Psoas muscle (tissue), 8 donors: ENCODE measurements around the gene SRRM2. TPM values are rescaled to one million over a fixed set of nuclear protein-coding genes. Genes with fewer than 3 reads are reported as not detected.

ENCODE experiments used
- ATAC-seq, 4 donors: fragments of 200-7000 bp; cut with Tn5 transposase; one replicate each; pipeline ENCODE4 v1.9.1; 2020; ENCODE audit warnings: moderate library complexity in 3 of 4, mild to moderate bottlenecking in 2 of 4
- DNase-seq, 2 donors: peaks; one replicate each; pipeline ENCODE4 v3.0.0-alpha.2; 2020
- H3K27ac ChIP-seq: fragments of 200-600 bp; one replicate; pipeline ENCODE4 v1.8.0; 2022
- H3K27me3 ChIP-seq, 3 donors: fragments of 200-600 bp in 1 of 3; one replicate each; pipeline versions ENCODE4 v1.6.1 to v1.8.0; 2013 to 2022; ENCODE audit warnings: low read length in 2 of 3, mild to moderate bottlenecking in 2 of 3, moderate library complexity in 1 of 3; ENCODE audit not compliant: insufficient read depth in 3 of 3
- H3K36me3 ChIP-seq, 2 donors: fragments of 200-600 bp in 1 of 2; one replicate each; pipeline versions ENCODE4 v1.6.1 to v1.8.0; 2013 to 2022; ENCODE audit warnings: low read depth in 1 of 2, mild to moderate bottlenecking in 1 of 2, moderate library complexity in 1 of 2; ENCODE audit not compliant: insufficient read depth in 1 of 2
- H3K4me1 ChIP-seq: fragments of 200-600 bp; one replicate; pipeline ENCODE4 v1.8.0; 2022
- H3K4me3 ChIP-seq: fragments of 200-600 bp; one replicate; pipeline ENCODE4 v1.8.0; 2022; ENCODE audit warnings: mild to moderate bottlenecking
- H3K9me3 ChIP-seq: fragments of 200-600 bp; one replicate; pipeline ENCODE4 v1.8.0; 2022
- WGBS, 3 donors: extraction: QIAGEN DNeasy Blood & Tissue Kit; methylation state at CpG; one replicate each; pipeline versions ENCODE4 v1.1.6 to v1.1.7; 2013; 5-methylcytosine and 5-hydroxymethylcytosine counted together
- intact Hi-C, 2 donors: fragments of 100-400 bp; cut with DNase I; formaldehyde crosslinking; loops; one replicate each; pipeline versions ENCODE4 v1.11.0 to v1.14.2; 2022
- polyA plus RNA-seq, 3 donors: library from polyadenylated mRNA; stranded (reverse); fragments of 200-250 nt; gene quantifications; one replicate each; pipeline ENCODE4 v1.2.3, GENCODE V29; 2013
- total RNA-seq, 4 donors: library from RNA; stranded (reverse); fragmentation: NEBNext Ultra II Directional in 2 of 4; extraction: Animal tissue kit (Norgen Biotek cat#: 25700) in 2 of 4; gene quantifications; one replicate each; pipeline versions ENCODE4 v1.2.1 to v1.2.4, GENCODE V29; 2021 to 2023
- TF ChIP-seq, protein P1 (sequence below): fragments of 200-600 bp; IDR thresholded peaks from one replicate; pipeline ENCODE4 v1.8.0; 2022; ENCODE audit warnings: antibody characterized with exemption
- donor health status: healthy with polysubstance abuse.
- donor health status: DM: no; HTN: no; CAD: no; lungs with moderate emphysema.
- donor health status: Bipolar disorder and iron deficiency.
- donor health status: healthy.
- donor health status: DM: yes; HTN: yes; CAD: no.
- donor health status: DM: no; HTN: no; CAD: no.
- donor health status: DM: no; HTN: no; CAD: no.
- donor health status: DM: yes; HTN: yes; CAD: no.

SRRM2 gene
- total and polyA plus RNA-seq, 7 donors, result 183 to 413 (median 277) TPM

- Histone ChIP-seq H3K4me3 (no peak overlapping the region), H3K4me1 (peaks cover 26% of the 10 kb centered on the region), H3K27me3 (no peaks in the 10 kb centered on the region), H3K9me3 (no peaks in the 10 kb centered on the region), H3K27ac (no peak overlapping the region), H3K36me3 (peaks cover 7 to 59% of the 10 kb centered on the region in 2 donors)
- ATAC-seq (no peak), DNase-seq (no peak)
- intact Hi-C loops, result no loop called here
- WGBS, 3 donors, result 87 to 90% (median 87%) methylated on average over 10 of the region's 10 CpGs
- TF ChIP-seq, protein P1, sequence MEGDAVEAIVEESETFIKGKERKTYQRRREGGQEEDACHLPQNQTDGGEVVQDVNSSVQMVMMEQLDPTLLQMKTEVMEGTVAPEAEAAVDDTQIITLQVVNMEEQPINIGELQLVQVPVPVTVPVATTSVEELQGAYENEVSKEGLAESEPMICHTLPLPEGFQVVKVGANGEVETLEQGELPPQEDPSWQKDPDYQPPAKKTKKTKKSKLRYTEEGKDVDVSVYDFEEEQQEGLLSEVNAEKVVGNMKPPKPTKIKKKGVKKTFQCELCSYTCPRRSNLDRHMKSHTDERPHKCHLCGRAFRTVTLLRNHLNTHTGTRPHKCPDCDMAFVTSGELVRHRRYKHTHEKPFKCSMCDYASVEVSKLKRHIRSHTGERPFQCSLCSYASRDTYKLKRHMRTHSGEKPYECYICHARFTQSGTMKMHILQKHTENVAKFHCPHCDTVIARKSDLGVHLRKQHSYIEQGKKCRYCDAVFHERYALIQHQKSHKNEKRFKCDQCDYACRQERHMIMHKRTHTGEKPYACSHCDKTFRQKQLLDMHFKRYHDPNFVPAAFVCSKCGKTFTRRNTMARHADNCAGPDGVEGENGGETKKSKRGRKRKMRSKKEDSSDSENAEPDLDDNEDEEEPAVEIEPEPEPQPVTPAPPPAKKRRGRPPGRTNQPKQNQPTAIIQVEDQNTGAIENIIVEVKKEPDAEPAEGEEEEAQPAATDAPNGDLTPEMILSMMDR, result no peak
Measured at GRCh38 chr16:2705351-2705750, 47.1 kb upstream of the SRRM2 start.

DNA sequence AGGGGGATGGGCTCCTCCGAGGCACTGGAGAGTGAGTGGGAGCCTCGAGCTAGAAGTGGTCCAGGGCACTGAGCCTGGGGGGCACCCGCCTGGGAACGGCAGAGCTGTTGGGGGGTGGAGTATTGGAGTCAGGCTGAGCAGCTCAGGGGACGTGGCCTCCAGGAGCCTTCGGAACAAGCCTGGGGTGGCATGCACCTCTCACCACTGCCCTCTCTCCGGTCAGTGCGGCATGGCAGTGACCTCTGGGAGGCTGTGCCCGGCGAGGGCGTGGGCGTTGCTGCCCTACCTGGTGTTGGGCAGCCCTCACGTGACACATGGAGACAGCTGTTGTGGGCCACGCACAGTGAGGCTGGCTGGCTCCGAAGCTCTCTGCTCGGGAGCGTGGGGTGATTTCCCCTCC lies 46.4 kb upstream of the SRRM2 start:
- TF ChIP-seq, protein P1, result no peak
- Histone ChIP-seq H3K9me3 (no peaks in the 10 kb centered on the region), H3K4me3 (no peak overlapping the region), H3K4me1 (peaks cover 26% of the 10 kb centered on the region), H3K27me3 (no peaks in the 10 kb centered on the region), H3K36me3 (peaks cover 7 to 52% of the 10 kb centered on the region in 2 donors), H3K27ac (no peak overlapping the region)
- 76 to 86% (median 84%) methylated on average over 17 of the region's 17 CpGs for WGBS, 3 donors
- intact Hi-C loops, result no loop called here
- peak in 1 of 2 donors; percentile 43 for DNase-seq
- no peak for ATAC-seq

- H3K36me3 ChIP-seq, result peaks cover 7 to 52% of the 10 kb centered on the region in 2 donors
Measured at GRCh38 chr16:2706611-2707311, 45.7 kb upstream of the SRRM2 start.

GRCh38 chr16:2707368-2708289 lies 44.8 kb upstream of the SRRM2 start:
- Histone ChIP-seq H3K4me1 (peaks cover 19% of the 10 kb centered on the region), H3K36me3 (peaks cover 3 to 44% of the 10 kb centered on the region in 2 donors), H3K9me3 (no peaks in the 10 kb centered on the region), H3K27ac (no peak overlapping the region), H3K4me3 (no peak overlapping the region), H3K27me3 (no peaks in the 10 kb centered on the region)
- intact Hi-C loops, result no loop called here
- 90 to 92% (median 90%) methylated on average over 48 to 51 of the region's 51 CpGs for WGBS, 3 donors
- ATAC-seq (no peak), DNase-seq (no peak)
- TF ChIP-seq, protein P1, result no peak

More at GRCh38 chr16:2706611-2707311, 45.7 kb upstream of the SRRM2 start:
- TF ChIP-seq, protein P1, result no peak
- intact Hi-C loops, result no loop called here
- peaks cover 26% of the 10 kb centered on the region for H3K4me1 ChIP-seq
- peak in 1 of 2 donors; percentile 18 for DNase-seq
- 91 to 92% (median 91%) methylated on average over 19 to 22 of the region's 22 CpGs for WGBS, 3 donors
- ATAC-seq, result no peak
- H3K27ac ChIP-seq, result no peak overlapping the region
- no peaks in the 10 kb centered on the region for H3K9me3 ChIP-seq
- no peak overlapping the region for H3K4me3 ChIP-seq
- H3K27me3 ChIP-seq, result no peaks in the 10 kb centered on the region
